H1 (cell line): ENCODE data around the gene TBCB. TPM values are rescaled to one million over a fixed set of nuclear protein-coding genes. Genes with fewer than 3 reads are reported as not detected.

Source experiments
- ASH2L ChIP-seq: fragments of 200-600, 300-600 bp; sonication (generic); IDR thresholded peaks from one replicate; pipeline ENCODE4 v1.7.1; 2017; ENCODE audit warnings: low read length
- CEBPB ChIP-seq: IDR thresholded peaks from 2 replicates; pipeline ENCODE4 v1.6.1; 2012; ENCODE audit warnings: low read depth, low read length
- JUND ChIP-seq: IDR thresholded peaks from 2 replicates; pipeline ENCODE4 v1.6.1; 2011; ENCODE audit warnings: mild to moderate bottlenecking, improper control_type of control experiment, low read length
- KDM4A ChIP-seq: IDR thresholded peaks from one replicate; pipeline ENCODE4 v1.7.1; 2012; ENCODE audit warnings: low read depth, mild to moderate bottlenecking, moderate library complexity, low read length, inconsistent platforms; ENCODE audit not compliant: severe bottlenecking
- KDM5A ChIP-seq: fragments of 200-600 bp; IDR thresholded peaks from 2 replicates; pipeline ENCODE4 v1.7.1; 2012; ENCODE audit warnings: mild to moderate bottlenecking, low read length, inconsistent platforms, mixed read lengths
- RBBP5 ChIP-seq: IDR thresholded peaks from 2 replicates; pipeline ENCODE4 v1.7.1; 2012; ENCODE audit warnings: low read depth, mild to moderate bottlenecking, inconsistent platforms, low read length, moderate library complexity, borderline replicate concordance
- SP2 ChIP-seq: IDR thresholded peaks from 2 replicates; pipeline ENCODE4 v1.6.1; 2012; ENCODE audit warnings: mild to moderate bottlenecking, low read length, inconsistent platforms
- polyA plus RNA-seq, 7 experiments: library from polyadenylated mRNA; depleted of rRNA in 3 of 7; stranded (reverse) in 5 of 7; unstranded in 2 of 7; fragments of >200 nt in 5 of 7; fragments of 200-250 nt in 2 of 7; gene quantifications; 1 replicate in 5 of 7; 2 replicates in 1 of 7; 4 replicates in 1 of 7; pipeline versions ENCODE4 v1.2.1 to v1.2.3, GENCODE V29; 2011 to 2013; ENCODE audit warnings: missing spikeins in 2 of 7, mixed read lengths in 2 of 7
- total RNA-seq: library from RNA; stranded (reverse); fragmentation: NEBNext Ultra II Directional; extraction: Animal tissue kit (Norgen Biotek cat#: 25700); gene quantifications from 2 replicates; pipeline ENCODE4 v1.2.1, GENCODE V29; 2021
- TF ChIP-seq, protein P1 (sequence below): fragments of 300-600 bp; sonication (generic); IDR thresholded peaks from 2 replicates; pipeline ENCODE4 v1.7.1; 2012; ENCODE audit warnings: low read length, moderate library complexity, mild to moderate bottlenecking, inconsistent platforms; ENCODE audit not compliant: insufficient replicate concordance

The TBCB gene
- total and polyA plus RNA-seq, 2 of the 8 experiments (the other 6 are each of a cell fraction or from before 2014, with no cell fraction given), result 153 to 286 TPM

DNA sequence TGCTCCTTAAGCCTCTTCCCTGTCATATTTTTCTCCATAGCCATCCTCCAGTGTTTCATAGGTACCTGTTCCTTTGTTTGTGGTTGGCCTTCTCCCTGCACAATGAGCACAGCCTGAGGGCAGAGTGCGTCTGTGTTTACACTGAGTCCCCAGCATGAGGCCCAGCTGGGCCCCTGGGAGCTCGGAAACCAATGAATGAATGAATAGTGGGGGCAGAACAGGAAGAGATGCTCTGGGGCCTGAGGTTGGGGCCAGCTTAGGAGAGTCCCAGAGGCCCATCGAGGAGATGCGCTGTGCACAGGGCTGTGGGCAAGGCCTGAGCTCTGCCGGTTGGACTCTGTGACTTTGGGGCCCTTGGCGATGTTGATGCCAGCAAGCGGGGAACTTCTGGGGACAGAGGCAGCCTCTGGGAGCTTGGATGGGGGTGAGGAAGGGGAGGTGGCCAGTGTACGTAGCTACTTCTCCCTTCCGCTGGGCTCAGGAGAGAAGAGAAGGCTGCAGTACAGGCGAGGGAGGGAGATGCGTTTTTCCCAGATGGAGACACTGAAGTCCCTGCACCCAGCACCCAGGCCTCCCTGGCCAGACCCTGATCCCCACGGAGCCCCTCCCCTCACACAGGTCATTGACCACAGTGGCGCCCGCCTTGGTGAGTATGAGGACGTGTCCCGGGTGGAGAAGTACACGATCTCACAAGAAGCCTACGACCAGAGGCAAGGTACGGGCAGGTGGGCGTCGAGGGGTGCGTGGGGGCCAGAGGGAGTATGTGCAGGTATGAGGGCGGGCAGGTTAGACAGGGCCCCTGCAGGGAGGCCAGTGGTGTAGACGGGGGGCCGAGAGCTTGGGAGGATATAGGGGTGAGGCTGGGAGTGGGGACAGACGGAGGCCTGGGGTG is 5.1 kb downstream of the TBCB start (continued):
- TF ChIP-seq, protein P1, sequence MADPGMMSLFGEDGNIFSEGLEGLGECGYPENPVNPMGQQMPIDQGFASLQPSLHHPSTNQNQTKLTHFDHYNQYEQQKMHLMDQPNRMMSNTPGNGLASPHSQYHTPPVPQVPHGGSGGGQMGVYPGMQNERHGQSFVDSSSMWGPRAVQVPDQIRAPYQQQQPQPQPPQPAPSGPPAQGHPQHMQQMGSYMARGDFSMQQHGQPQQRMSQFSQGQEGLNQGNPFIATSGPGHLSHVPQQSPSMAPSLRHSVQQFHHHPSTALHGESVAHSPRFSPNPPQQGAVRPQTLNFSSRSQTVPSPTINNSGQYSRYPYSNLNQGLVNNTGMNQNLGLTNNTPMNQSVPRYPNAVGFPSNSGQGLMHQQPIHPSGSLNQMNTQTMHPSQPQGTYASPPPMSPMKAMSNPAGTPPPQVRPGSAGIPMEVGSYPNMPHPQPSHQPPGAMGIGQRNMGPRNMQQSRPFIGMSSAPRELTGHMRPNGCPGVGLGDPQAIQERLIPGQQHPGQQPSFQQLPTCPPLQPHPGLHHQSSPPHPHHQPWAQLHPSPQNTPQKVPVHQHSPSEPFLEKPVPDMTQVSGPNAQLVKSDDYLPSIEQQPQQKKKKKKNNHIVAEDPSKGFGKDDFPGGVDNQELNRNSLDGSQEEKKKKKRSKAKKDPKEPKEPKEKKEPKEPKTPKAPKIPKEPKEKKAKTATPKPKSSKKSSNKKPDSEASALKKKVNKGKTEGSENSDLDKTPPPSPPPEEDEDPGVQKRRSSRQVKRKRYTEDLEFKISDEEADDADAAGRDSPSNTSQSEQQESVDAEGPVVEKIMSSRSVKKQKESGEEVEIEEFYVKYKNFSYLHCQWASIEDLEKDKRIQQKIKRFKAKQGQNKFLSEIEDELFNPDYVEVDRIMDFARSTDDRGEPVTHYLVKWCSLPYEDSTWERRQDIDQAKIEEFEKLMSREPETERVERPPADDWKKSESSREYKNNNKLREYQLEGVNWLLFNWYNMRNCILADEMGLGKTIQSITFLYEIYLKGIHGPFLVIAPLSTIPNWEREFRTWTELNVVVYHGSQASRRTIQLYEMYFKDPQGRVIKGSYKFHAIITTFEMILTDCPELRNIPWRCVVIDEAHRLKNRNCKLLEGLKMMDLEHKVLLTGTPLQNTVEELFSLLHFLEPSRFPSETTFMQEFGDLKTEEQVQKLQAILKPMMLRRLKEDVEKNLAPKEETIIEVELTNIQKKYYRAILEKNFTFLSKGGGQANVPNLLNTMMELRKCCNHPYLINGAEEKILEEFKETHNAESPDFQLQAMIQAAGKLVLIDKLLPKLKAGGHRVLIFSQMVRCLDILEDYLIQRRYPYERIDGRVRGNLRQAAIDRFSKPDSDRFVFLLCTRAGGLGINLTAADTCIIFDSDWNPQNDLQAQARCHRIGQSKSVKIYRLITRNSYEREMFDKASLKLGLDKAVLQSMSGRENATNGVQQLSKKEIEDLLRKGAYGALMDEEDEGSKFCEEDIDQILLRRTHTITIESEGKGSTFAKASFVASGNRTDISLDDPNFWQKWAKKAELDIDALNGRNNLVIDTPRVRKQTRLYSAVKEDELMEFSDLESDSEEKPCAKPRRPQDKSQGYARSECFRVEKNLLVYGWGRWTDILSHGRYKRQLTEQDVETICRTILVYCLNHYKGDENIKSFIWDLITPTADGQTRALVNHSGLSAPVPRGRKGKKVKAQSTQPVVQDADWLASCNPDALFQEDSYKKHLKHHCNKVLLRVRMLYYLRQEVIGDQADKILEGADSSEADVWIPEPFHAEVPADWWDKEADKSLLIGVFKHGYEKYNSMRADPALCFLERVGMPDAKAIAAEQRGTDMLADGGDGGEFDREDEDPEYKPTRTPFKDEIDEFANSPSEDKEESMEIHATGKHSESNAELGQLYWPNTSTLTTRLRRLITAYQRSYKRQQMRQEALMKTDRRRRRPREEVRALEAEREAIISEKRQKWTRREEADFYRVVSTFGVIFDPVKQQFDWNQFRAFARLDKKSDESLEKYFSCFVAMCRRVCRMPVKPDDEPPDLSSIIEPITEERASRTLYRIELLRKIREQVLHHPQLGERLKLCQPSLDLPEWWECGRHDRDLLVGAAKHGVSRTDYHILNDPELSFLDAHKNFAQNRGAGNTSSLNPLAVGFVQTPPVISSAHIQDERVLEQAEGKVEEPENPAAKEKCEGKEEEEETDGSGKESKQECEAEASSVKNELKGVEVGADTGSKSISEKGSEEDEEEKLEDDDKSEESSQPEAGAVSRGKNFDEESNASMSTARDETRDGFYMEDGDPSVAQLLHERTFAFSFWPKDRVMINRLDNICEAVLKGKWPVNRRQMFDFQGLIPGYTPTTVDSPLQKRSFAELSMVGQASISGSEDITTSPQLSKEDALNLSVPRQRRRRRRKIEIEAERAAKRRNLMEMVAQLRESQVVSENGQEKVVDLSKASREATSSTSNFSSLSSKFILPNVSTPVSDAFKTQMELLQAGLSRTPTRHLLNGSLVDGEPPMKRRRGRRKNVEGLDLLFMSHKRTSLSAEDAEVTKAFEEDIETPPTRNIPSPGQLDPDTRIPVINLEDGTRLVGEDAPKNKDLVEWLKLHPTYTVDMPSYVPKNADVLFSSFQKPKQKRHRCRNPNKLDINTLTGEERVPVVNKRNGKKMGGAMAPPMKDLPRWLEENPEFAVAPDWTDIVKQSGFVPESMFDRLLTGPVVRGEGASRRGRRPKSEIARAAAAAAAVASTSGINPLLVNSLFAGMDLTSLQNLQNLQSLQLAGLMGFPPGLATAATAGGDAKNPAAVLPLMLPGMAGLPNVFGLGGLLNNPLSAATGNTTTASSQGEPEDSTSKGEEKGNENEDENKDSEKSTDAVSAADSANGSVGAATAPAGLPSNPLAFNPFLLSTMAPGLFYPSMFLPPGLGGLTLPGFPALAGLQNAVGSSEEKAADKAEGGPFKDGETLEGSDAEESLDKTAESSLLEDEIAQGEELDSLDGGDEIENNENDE, result no peak
- no peak for TF ChIP-seq RBBP5
- TF ChIP-seq KDM4A, result no peak
- TF ChIP-seq CEBPB, result no peak
- no peak for TF ChIP-seq KDM5A
- TF ChIP-seq JUND, result no peak
- TF ChIP-seq SP2, result no peak
- TF ChIP-seq ASH2L, result no peak
